ENCODE measurements around the gene SF3A1. TPM values are rescaled to one million over a fixed set of nuclear protein-coding genes. Genes with fewer than 3 reads are reported as not detected.

The SF3A1 gene
- polyA plus RNA-seq, 1 donor: 69.4 TPM

GRCh38 chr22:30287648-30288418 is 68.9 kb downstream of the SF3A1 start:
- DNase-seq (ENCODE audit: low read depth): peak; percentile 68

- no peak for DNase-seq (ENCODE audit: low read depth)
Measured at GRCh38 chr22:30286813-30287647, 69.7 kb downstream of the SF3A1 start.

- DNase-seq (ENCODE audit: low read depth): no peak
Measured at GRCh38 chr22:30286331-30286730, 70.4 kb downstream of the SF3A1 start.

- no peak for DNase-seq (ENCODE audit: low read depth)
Measured at GRCh38 chr22:30285846-30286200, 70.9 kb downstream of the SF3A1 start.

- no peak for DNase-seq (ENCODE audit: low read depth)
Measured at GRCh38 chr22:30285176-30285845, 71.4 kb downstream of the SF3A1 start.

- no peak for DNase-seq (ENCODE audit: low read depth)
Measured at GRCh38 chr22:30284666-30285065, 72.0 kb downstream of the SF3A1 start.

GRCh38 chr22:30284172-30284571 is 72.5 kb downstream of the SF3A1 start:
- no peak for DNase-seq (ENCODE audit: low read depth)

GRCh38 chr22:30283342-30283741 is 73.4 kb downstream of the SF3A1 start:
- no peak for DNase-seq (ENCODE audit: low read depth)

- no peak for DNase-seq (ENCODE audit: low read depth)
Measured at GRCh38 chr22:30282616-30283046, 74.1 kb downstream of the SF3A1 start.

Other genes with a start within 250 kb of the SF3A1 start
- gene LIF, start 110.1 kb downstream of the SF3A1 start, polyA plus RNA-seq (ENCODE audit: insufficient read length): 0.76 TPM
- gene OSM, start 90.0 kb downstream of the SF3A1 start, polyA plus RNA-seq (ENCODE audit: insufficient read length): 0.08 TPM
- gene CASTOR1, start 67.4 kb downstream of the SF3A1 start, polyA plus RNA-seq (ENCODE audit: insufficient read length): 4.0 TPM
- gene TBC1D10A, start 30.0 kb downstream of the SF3A1 start, polyA plus RNA-seq (ENCODE audit: insufficient read length): 7.1 TPM
- gene CCDC157, start 113 bp upstream of the SF3A1 start, polyA plus RNA-seq (ENCODE audit: insufficient read length): 1.5 TPM
- 10.5 TPM for gene RNF215, start 30.5 kb upstream of the SF3A1 start, polyA plus RNA-seq (ENCODE audit: insufficient read length)
- gene SEC14L2, start 40.1 kb upstream of the SF3A1 start, polyA plus RNA-seq (ENCODE audit: insufficient read length): 2.1 TPM
- gene MTFP1, start 68.9 kb upstream of the SF3A1 start, polyA plus RNA-seq (ENCODE audit: insufficient read length): 5.4 TPM
- 0.09 TPM for gene SEC14L3, start 115.1 kb upstream of the SF3A1 start, polyA plus RNA-seq (ENCODE audit: insufficient read length)
- gene SEC14L4, start 148.8 kb upstream of the SF3A1 start, polyA plus RNA-seq (ENCODE audit: insufficient read length): 0.11 TPM
- gene SEC14L6, start 189.8 kb upstream of the SF3A1 start, polyA plus RNA-seq (ENCODE audit: insufficient read length): 0.22 TPM
- gene GAL3ST1, start 217.8 kb upstream of the SF3A1 start, polyA plus RNA-seq (ENCODE audit: insufficient read length): 6.0 TPM
- 46.2 TPM for gene PES1, start 235.0 kb upstream of the SF3A1 start, polyA plus RNA-seq (ENCODE audit: insufficient read length)